Renal cortex interstitium (tissue), 11 donors: Measurements from ENCODE around the gene C4orf50. TPM values are rescaled to one million over a fixed set of nuclear protein-coding genes. Genes with fewer than 3 reads are reported as not detected.
"Not testable (repeated sequence)": the region's sequence is repeated elsewhere in the genome, so short reads cannot be mapped to it uniquely, and the experiment has no call there.

Experiments
- DNase-seq, 11 donors: peaks; one replicate each; pipeline ENCODE4 v3.0.0-alpha.2; 2013; ENCODE audit warnings: low read depth in 9 of 11, low spot score in 4 of 11; ENCODE audit errors: extremely low read depth in 1 of 11
- polyA plus RNA-seq, 3 donors: library from polyadenylated mRNA; unstranded; fragments of 120-200 nt; gene quantifications; one replicate each; pipeline ENCODE4 v1.2.1, GENCODE V29; 2013; ENCODE audit not compliant: insufficient read length in 3 of 3

Gene C4orf50
- polyA plus RNA-seq, 3 donors = 0.03 TPM; not detected in 2

DNA sequence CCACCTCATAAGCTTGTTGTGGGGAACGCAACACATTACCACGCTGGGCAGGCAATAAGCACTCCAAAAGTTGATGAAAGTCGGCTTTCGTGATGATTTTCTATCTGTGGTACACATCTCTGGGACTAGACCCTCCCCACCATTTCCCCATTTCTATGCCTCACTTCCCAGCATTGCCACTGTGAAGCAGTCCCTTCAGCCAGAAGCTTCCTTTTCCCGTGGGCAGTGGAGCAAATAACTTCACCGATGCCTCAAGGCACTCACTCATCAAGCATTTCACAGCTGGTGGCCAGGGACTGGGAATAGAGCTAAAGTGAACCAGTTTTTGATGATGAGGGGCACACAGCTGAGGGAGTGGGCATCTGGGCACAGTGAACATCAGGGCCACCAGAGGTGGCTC, 18.9 kb downstream of the C4orf50 start:
- no peak for DNase-seq

DNA sequence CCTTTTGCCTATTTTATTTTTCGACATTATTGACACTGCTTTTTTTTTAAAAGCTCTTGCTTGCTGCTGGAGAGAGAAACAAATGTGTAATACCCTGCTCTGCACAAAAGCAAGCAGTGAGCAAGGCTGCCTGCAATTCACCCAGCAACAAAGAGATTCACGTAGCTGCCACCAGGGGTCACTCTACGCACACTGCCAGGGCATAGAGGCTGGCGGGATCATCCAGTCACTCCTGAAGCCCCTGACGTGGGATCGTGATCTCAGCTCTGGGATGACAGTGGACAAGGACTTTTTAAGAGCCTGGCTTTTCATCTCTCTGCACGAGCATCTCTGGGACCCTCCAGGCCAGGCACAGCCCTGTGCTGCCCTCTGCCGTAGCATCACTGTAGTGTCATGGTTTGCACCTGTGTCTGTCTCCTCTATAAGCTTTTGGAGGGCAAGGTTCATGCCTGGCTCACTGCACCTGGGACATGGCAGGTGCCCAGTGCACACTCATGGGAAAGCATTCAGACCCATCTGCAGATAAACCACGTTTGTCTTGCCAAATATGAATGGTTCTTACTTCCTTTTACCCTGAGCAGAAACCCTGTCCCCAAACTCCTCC, 19.8 kb downstream of the C4orf50 start:
- DNase-seq = peak; percentile 39 to 72 (median 60)

DNA sequence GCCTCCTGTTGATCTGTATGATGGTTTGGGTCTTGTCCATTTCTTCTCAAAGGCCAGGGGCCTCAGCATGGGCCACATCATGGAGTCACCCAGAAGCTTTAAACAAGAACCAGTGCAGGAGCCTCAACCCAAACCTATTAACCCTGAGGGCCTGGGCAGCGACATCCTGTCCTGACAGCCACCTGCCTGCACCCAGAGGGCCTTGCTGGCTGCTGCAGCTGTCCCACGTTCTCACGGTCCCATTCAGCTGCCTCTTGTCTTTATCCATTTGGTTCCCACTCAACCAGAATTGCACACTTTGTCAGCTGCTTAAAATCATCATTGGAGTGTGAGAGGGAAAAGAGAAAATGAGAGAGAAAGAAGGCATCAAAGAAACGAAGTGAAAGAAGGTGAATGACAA, 21.6 kb downstream of the C4orf50 start:
- no peak for DNase-seq

DNA sequence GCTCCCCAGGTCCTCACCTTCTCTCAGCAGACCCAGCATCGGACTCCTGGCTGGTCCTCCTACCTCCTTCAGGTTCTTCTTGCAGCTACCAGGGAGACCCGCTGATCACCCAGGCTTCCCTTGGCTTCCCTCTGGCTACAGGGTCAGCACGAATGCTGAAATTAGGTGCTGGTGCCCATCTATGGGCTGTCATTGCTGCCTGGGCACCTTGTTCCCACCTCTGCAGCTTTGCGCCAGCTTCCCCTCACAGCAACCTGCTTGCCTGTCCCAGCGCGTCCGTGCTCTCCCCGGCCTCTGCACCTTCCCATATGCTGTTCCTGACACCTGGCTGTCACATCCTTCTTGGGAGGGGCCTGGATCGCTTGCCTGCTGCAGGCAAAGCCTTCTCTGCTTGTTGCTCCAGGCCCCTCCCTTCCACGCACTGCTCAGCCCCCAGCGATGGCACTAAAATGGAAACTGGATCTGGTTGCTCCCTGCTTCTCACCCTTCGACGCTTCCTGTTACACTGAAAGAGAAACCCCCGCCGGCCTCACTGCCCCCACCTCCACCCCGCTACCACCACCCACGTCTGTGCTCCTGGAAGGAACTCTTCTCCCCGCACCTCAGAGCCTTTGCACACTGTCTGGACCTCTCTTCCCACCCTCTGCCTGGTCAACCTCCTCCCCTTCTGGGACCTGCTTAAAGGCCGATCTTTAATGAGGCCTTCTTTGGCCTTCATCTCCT, 22.2 kb downstream of the C4orf50 start:
- DNase-seq = no peak

DNA sequence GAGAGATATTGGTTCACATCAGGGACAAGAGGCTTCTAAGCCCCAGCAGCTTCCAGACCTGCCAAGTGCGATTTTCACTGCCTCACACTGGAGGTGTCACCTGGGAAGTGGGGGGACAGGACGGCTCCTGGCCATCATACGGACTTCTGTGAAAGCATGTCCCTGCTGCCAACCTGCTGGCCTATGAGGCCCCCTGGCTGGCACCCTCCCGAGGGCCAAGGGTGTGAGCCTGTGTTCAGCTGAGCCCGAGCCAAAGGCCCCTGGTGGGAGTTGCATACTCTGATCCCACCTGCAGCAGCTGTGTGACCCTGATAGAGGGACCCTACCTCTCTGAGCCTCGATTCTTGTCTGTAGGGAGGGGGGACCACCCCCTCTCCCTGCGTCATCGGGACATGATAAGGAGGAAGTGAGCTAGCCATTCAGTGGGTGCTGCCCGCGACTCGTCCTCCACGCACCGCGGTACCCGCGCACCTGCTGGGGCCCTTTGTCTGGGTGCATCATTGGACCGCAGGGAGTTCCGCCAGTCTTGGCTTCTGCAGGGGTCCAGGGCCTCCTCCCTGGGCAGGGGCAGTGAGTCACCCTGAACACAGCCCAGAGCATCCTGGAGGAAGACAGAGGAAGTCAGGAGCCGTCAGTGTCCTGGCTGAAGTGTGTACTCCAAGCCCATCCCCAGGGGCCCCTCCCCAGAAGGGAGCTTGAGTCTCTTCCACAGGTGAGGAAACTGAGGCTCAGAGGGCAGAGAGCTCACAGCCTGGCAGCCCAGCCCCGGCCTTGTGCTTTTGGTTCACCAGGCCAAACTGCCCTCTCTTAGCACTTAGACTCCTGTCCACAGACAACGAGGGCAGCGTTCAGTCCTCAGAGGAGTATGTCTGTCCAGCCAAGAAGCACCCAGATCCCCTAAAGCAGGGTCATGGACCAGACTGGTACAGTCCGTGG, 24.1 kb downstream of the C4orf50 start:
- DNase-seq = no peak

DNA sequence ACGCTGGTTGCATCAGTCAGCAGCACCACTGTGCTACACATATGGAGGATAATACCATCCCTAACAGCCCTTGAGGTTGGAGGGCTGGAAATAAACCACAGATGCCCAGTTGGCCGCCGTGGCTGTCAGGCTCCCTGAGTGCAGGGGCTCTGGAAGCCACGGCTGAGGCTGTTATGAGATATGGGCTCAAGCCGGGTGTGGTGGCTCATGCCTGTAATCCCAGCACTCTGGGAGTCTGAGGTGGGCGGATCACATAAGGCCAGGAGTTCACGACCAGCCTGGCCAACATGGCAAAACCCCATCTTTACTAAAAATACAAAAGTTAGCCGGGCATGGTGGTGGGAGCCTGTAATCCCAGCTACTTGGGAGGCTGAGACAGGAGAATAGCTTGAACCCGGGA, 24.9 kb downstream of the C4orf50 start:
- not testable (repeated sequence) for DNase-seq

DNA sequence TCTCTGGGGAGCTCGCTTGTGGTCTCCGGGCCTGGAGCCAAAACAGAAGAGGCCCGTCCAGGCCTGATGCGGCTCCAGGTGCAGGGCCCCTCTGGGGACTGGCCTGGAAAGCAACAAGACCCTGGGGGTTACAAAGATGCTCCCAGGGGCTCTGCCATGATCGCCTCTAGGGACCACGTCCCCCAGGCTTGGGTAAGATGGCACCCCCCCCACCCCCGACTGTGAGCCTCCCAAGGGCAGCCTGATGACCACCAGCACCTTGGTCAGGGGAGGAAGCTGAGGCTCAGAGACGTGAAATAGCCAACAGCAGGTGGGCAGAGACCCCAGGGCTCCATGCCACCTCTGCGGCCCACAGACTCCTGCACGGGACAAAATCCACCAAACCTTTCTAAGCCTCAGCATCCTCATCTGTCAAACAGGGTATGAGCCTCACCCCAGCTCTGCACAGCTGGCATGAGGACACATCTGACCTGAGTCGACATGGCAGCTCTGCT, 25.4 kb downstream of the C4orf50 start:
- no peak for DNase-seq

DNA sequence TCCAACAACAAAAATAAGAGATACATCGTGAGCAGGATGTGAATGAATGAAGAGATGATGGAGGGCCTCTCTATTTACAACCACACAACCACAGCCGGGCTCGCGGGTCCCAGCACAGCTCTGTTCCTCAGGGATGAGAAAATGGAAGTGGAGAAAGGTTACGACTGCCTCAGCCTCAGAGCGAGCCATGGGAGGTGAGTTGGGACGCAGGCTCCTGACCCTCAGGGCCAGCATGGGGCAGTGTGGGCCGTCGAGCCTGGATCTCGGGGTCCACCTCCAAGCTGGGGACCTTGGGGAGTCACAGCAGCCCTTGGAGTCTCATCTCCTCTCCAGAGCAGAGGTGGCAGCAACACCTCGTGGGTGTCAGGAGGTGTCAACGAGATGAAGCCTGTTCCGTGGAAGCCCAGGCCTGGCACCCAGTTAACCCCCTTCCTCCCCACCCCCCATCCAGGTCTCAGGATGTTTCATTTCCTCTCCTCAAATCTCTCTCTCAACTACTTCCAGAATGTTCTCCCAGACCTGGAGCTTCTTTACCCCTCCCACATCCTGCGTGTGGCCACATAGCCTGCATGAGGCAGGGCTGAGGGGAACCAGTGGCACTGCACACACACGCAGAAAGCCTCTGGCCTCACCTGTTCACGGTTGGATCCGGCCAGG, 25.9 kb downstream of the C4orf50 start:
- DNase-seq = no peak

DNA sequence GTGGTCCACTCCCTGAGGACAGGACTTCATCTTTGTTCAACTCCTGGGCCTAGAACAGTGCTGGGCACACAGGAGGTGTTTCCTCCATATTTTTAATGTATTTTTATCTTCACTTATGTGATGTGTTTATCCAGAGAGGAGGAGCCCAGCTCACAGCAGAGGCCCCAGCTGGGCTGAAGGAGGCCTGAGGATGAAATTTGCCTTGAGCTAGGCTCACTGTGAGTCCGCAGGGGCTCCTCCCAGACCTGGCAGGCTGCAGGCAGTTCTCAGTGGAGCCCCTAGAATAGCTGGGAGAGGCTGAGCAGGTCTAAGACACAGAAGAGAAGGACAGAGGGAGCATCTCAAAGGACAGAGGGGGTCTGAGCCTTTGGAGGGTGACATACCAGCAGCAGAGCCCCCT, 26.8 kb downstream of the C4orf50 start:
- DNase-seq = no peak

DNA sequence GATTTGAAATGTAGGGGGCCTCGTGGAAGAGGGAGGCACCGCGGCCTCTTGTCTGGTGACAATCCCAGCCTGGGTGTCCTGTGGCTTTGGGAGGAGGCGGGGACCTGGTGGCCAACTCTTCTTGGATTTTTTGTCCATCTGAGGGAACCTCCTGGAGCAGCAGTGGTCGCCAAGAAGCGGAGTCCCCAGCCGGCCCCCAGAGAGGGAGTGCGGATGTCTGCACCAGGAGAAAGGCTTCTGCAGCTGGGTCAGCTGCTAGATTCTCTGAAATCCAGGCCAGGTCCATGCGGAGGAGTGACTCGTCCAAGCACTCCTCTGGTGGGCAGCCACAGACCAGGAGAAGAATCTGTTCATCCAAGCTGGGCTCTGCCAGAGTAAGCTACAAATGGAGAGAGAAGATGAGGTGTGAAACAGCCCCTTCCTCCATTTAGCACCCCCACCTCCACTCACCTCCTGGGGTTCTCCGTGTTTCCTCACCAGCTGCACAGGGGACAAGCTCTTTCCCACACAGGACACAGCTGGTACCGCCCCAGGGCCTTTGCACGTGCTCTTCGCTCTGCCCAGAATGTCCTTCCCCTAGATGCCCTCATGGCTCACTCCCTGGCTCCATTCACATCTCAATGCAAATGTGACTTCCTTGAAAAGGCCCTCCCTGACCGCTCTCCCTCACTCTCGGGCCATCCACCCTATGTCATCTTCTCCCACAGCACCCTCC, 27.6 kb downstream of the C4orf50 start:
- DNase-seq = no peak

DNA sequence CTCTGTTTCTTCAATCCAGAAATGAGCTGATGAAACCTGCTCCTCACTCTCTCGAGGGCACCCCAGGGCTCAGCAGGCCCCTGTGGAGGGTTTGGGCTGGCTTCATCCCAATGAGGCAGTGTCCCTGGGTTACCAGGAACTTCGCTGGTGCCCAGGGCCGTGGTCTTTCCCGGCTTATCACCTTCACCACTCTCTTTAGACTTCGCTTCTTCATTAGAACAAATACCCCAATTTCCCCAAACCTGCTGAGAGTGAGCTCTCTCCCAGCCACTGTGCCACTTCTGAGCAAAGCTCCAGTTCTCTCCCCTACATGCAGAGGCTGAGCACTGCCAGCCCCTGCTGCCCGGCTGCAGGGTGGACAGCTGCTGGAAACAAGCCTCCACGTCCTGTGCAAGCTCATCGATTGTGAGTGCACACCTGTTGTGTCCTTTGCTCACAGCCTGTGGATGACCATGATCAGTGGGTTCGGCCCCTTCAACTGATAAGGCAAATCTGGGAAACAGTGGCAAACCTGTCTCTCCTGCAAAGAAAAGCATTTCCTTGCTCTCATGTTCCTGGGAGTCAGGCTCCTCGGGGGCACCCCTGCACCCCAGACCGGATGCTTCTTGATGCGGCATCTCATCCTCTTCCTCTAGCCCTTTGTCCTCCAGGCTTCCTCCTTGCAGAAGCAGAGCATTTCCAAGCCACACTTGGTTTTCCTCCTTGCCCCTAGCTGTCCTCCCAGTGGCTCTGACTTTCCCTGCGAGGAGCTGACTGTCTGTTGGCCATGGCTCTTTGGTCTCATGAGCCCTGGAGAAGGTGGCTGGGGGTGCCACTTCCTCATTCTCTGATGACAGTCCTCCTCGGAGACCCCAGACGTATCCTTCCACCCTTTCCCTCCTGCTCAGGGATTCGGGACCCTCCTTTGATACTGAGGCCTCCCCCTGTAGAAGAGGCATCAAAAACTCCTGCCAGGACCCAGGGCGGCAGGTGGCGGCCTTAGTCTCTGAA, 28.7 kb downstream of the C4orf50 start:
- no peak for DNase-seq

DNA sequence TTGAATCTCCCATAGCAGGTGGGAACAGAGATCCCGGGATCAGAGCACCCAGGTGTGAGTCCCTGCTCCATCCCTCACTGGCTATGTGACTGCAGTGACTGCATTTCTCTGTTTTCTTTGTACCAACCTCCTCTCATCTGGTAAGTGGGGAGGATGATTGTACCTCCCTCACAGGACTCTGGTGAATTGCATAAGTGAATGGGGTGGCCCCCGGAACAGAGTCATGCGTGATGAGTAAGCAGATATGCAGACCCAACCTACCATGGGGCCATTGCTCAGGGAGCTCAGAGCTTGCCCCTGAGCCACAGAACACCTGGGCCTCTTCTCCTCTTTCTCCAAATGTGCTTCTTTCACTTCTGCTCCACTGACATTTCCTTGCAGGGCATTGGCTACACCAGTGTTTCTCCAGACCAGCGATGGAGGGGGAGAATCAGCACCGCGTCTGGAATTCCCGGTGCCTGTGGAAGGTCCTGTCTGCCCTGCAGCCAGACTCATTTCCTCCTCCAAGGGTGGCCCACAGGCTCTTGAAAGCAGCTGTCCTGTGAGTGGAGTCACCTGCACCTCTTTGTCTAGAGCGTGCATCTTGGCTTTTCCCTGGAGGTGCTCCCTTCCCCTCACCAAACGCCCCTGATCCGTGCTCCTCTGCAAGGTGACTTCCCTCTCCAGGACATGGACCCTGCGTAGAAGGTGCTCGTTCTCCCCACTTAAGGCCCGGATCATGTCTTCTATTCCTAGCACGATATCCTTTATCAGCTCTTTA, 30.0 kb downstream of the C4orf50 start:
- DNase-seq = no peak

DNA sequence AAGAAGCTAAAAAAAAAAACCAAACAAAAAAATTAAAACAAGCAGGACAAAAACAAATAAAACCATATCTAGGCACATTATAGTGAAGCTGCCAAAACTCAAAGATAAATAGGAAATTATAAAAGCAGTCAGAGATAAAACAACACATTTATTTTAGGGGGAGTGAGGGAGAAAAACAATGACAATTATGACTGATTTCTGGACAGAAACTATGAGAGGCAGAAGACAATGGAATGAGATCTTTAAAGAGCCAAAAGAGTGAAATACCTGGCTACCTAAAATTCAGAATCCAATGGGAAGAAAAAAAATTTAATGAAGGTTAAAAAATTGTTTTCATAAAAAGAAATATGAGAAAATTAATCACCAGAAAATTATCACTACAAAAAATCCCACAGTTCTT, 33.4 kb downstream of the C4orf50 start:
- no peak for DNase-seq

DNA sequence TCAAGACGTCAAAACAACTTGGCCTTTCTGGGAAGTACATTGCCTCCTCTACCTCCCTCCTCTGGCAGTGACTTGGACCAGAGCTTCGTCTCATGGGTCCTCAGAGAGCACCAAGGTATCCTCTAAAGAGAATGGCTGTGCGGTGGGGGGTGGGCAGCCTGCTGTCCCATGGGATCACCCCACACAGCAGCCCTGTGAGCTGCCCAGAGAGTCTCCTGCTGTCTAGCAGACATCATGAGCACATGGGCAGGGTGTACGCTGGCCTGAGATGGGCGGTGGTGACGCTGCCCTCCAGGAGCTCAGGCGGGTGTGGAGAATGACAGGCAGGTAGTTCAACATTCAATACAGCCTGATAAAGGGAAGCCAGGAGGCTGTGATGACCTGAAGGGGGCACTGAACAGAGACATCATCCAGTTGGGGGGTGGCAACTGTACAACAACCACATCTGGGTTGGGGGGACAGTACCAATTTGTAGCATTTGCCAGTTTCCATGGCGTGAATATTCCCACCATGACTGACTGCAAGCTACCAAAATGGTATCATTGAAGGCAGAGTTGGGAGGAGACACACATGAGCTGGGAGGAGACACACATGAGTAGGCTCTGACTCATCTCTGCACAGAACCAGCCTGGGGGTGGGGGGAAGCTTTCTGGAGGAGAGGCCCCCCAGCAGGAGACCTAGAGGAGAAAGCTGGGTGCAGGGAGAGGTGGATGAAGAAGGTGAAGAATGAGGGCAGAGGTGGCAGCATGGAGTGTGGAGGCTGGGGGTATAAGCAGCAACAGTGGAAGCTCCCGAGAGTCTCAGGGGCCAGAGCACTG, 35.9 kb downstream of the C4orf50 start:
- DNase-seq = no peak

DNA sequence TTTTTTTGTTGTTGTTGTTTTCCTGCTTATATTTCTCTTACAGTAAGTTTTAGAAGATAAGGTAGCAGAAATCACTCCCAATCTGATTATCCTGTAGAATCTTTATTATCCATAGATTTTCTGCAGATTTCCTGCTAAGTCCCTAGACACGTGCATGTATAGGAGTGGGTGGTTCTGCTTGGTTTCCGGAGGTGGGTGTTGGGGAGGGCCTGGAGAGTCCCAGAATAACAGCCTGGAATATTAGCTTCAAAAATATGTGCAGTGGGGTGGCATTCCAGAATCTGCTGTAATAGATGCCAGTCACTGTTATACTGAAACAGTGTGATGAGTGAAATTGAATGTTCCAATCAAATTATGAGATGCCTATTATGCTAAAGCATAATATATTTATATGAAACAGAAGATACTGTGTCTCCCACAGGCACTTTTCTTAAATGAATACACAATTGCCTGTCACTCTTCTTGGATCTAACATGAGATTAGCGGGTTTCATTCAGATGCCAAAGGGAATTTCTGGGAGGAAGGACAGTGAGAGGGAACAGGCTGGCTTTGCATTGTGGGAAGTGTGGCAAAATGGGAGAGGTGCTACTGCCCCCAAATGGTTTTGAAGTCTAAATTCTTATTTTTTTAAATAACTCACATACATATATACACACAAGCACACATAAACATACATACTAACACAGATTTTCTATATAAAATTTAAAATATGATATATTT, 37.6 kb downstream of the C4orf50 start:
- no peak for DNase-seq
